Measurements from ENCODE around the gene MRPL10.
A peak's percentile ranks its signal among the peaks of the same experiment; 100 is the strongest.

Gene MRPL10

GRCh38 chr17:47838636-47839035 is 7.3 kb upstream of the MRPL10 start:
- no peak for DNase-seq

GRCh38 chr17:47837401-47838039 is 6.2 kb upstream of the MRPL10 start:
- DNase-seq, result no peak

GRCh38 chr17:47836601-47837000 is 5.3 kb upstream of the MRPL10 start:
- DNase-seq, result no peak

- no peak for DNase-seq
Observed at GRCh38 chr17:47834756-47835155, 3.4 kb upstream of the MRPL10 start.

GRCh38 chr17:47831934-47832327 is 590 bp upstream of the MRPL10 start:
- no peak for DNase-seq

GRCh38 chr17:47830396-47831002 is 842 bp downstream of the MRPL10 start:
- DNase-seq, result no peak

- no peak for DNase-seq
Observed at GRCh38 chr17:47829870-47830269, 1.5 kb downstream of the MRPL10 start.

GRCh38 chr17:47823519-47823918 is 7.8 kb downstream of the MRPL10 start:
- DNase-seq, result no peak

- no peak for DNase-seq
Observed at GRCh38 chr17:47822785-47823184, 8.6 kb downstream of the MRPL10 start.

- peak; percentile 52 for DNase-seq
Observed at GRCh38 chr17:47821424-47822391, 9.6 kb downstream of the MRPL10 start, which contains the start of gene OSBPL7. Gene OSBPL7 (minus strand): TSS chr17:47821794. CDS start chr17:47820278, 1,516 bp downstream.

GRCh38 chr17:47821031-47821423 is 10.3 kb downstream of the MRPL10 start:
- no peak for DNase-seq

- DNase-seq, result no peak
Observed at GRCh38 chr17:47820033-47820789, 11.1 kb downstream of the MRPL10 start.

GRCh38 chr17:47819475-47819874 is 11.9 kb downstream of the MRPL10 start:
- DNase-seq, result no peak

GRCh38 chr17:47818002-47818695 is 13.2 kb downstream of the MRPL10 start:
- DNase-seq, result no peak

- DNase-seq, result no peak
Observed at GRCh38 chr17:47816947-47817346, 14.4 kb downstream of the MRPL10 start.

GRCh38 chr17:47816111-47816735 is 15.1 kb downstream of the MRPL10 start:
- DNase-seq, result no peak

- no peak for DNase-seq
Observed at GRCh38 chr17:47815106-47815918, 16.0 kb downstream of the MRPL10 start.

GRCh38 chr17:47813512-47814031 is 17.8 kb downstream of the MRPL10 start:
- no peak for DNase-seq

GRCh38 chr17:47813077-47813476 is 18.3 kb downstream of the MRPL10 start:
- DNase-seq, result no peak

GRCh38 chr17:47812146-47812920 is 19.0 kb downstream of the MRPL10 start:
- no peak for DNase-seq

Data from NCI-H2081 treated with DMSO at 0.1 percent for 48 hours (cell line).